Left ventricle myocardium inferior (tissue), 1 donor: Measurements from ENCODE around the gene SORCS2. TPM values are rescaled to one million over a fixed set of nuclear protein-coding genes. Genes with fewer than 3 reads are reported as not detected.

Experiments
- DNase-seq: peaks from one replicate; pipeline ENCODE4 v3.0.0-alpha.2; 2020
- H3K27ac ChIP-seq: fragments of 200-600 bp; replicated peaks from 2 replicates; pipeline ENCODE4 v1.8.0; 2021
- H3K27me3 ChIP-seq: fragments of 200-600 bp; 2 replicates; pipeline ENCODE4 v1.8.0; 2021; ENCODE audit warnings: low read depth
- H3K36me3 ChIP-seq: fragments of 200-600 bp; 2 replicates; pipeline ENCODE4 v1.8.0; 2021
- H3K4me1 ChIP-seq: fragments of 200-600 bp; 2 replicates; pipeline ENCODE4 v1.8.0; 2021
- H3K4me3 ChIP-seq: fragments of 200-600 bp; 2 replicates; pipeline ENCODE4 v1.8.0; 2021; ENCODE audit warnings: mild to moderate bottlenecking, moderate library complexity
- H3K9me3 ChIP-seq: fragments of 200-600 bp; replicated peaks from 2 replicates; pipeline ENCODE4 v1.8.0; 2021
- intact Hi-C: fragments of 100-400 bp; cut with micrococcal nuclease; formaldehyde crosslinking; loops from one replicate; pipeline ENCODE4 v1.11.0; 2022
- total RNA-seq: library from RNA; stranded (reverse); fragmentation: NEBNext Ultra II Directional; extraction: Animal tissue kit (Norgen Biotek cat#: 25700); gene quantifications from one replicate; pipeline ENCODE4 v1.2.1, GENCODE V29; 2021
- TF ChIP-seq, protein P1 (sequence below): fragments of 200-600 bp; IDR thresholded peaks from 2 replicates; pipeline ENCODE4 v1.8.0; 2021; ENCODE audit warnings: antibody characterized with exemption, mild to moderate bottlenecking, borderline replicate concordance
- donor health status: DM: no; HTN: yes; CAD: no; lungs with severe emphysema.

Gene SORCS2
- total RNA-seq, 1 donor from 2014 or later, result 1.2 TPM

DNA sequence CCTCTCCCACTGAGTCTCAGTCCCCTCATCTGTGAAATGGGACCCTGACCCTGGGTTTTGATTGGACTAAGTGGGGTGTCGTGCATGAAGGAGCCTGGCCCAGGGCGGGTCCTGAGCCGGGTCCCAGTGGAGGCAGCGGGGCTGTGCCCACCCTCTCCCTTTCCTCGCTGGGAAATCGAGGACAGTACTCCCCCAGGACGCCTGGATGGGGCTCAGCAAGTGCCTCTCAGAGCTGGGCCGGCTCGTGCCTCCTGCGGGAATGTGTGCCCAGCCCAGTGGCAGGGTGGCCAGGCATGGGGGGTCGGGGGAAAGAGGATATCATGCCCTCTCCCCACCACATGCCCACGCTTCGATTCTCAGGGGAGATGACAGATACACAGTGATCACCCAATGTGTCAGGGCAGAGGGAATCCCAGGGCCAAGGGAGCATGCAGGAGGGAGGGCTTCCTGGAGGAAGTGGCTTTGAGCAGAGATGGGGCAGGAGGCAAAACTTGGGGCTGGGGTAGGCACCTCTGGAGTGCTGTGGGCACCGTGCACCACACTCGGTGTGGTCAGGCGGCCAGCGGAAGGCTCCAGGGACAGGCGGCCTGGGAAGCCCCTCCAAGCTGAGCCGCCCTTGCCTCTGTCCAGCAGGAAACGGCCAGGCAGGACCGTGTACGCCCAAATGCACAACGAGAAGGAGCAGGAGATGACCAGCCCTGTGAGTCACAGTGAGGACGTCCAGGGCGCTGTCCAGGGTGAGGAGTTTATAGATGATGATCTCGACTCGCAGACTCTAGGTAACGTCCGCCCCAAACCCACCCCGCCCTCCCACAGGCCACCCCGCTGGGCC is 544.3 kb downstream of the SORCS2 start:
- TF ChIP-seq, protein P1, sequence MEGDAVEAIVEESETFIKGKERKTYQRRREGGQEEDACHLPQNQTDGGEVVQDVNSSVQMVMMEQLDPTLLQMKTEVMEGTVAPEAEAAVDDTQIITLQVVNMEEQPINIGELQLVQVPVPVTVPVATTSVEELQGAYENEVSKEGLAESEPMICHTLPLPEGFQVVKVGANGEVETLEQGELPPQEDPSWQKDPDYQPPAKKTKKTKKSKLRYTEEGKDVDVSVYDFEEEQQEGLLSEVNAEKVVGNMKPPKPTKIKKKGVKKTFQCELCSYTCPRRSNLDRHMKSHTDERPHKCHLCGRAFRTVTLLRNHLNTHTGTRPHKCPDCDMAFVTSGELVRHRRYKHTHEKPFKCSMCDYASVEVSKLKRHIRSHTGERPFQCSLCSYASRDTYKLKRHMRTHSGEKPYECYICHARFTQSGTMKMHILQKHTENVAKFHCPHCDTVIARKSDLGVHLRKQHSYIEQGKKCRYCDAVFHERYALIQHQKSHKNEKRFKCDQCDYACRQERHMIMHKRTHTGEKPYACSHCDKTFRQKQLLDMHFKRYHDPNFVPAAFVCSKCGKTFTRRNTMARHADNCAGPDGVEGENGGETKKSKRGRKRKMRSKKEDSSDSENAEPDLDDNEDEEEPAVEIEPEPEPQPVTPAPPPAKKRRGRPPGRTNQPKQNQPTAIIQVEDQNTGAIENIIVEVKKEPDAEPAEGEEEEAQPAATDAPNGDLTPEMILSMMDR, result no peak
- intact Hi-C loops, result no loop called here
- DNase-seq, result peak; percentile 11
- no peaks in the 10 kb centered on the region for H3K4me1 ChIP-seq
- H3K27ac ChIP-seq, result no peak overlapping the region
- H3K9me3 ChIP-seq, result no peaks in the 10 kb centered on the region
- H3K27me3 ChIP-seq, result peaks cover 8% of the 10 kb centered on the region
- H3K36me3 ChIP-seq, result no peaks in the 10 kb centered on the region
- no peak overlapping the region for H3K4me3 ChIP-seq

DNA sequence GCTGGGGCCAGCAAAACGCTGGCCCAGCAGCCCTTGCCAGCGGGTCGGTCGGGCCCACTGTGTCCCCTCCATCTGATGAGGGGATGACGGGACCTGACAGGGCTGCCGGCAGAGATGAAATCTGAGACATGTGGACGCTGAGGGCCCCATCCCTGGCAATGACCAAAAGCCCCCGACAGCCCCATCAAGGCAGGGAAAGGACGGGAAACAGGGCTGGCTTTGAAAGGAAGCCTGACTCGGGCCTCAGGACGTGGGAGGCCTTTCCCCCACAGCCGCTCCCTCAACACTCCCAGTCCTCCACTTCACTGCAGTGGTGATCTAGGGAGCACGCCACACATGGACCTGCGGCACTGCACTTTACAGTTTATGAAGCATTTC is 544.9 kb downstream of the SORCS2 start:
- TF ChIP-seq, protein P1, result no peak
- Histone ChIP-seq H3K4me3 (no peak overlapping the region), H3K9me3 (no peaks in the 10 kb centered on the region), H3K27me3 (peaks cover 8% of the 10 kb centered on the region), H3K36me3 (no peaks in the 10 kb centered on the region), H3K4me1 (no peaks in the 10 kb centered on the region), H3K27ac (no peak overlapping the region)
- intact Hi-C loops, result no loop called here
- peak; percentile 4 for DNase-seq

DNA sequence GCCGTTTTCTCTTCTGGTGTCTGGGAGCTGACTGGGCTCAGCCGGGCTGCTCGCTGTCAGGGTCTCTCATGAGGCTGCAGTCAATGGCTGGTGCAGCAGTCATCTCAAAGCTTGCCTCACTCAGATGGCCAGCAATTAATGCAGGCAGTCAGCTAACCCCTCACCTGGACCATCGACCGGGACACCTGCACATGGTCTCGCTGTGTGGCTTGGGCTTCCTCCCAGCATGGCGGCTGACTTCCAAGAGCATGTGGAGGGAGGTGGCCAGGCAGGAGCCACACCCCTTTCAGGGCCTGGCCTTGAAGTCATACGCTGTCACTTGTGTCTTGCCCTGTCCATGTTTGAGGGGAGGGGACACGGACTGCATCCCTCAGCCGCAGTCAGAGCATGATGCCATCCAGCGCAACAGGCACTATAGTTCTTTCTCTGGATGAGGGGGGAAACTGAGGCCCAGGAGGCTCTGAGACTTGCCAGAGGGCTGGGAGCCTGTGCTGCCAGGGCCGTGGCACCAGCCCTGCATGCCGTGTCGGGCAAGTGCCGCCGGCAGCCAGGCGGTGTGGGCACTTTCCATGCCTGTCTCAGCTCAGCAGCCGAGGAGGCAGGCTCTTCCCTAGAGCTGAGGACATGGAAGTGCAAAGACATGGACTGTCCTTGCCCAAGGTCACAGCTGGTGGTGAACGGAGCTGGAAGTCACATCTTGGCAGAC is 545.6 kb downstream of the SORCS2 start:
- TF ChIP-seq, protein P1, result no peak
- Histone ChIP-seq H3K9me3 (no peaks in the 10 kb centered on the region), H3K27ac (no peak overlapping the region), H3K27me3 (peaks cover 8% of the 10 kb centered on the region), H3K36me3 (no peaks in the 10 kb centered on the region), H3K4me1 (no peaks in the 10 kb centered on the region), H3K4me3 (no peak overlapping the region)
- intact Hi-C loops, result no loop called here
- DNase-seq, result peak; percentile 2

DNA sequence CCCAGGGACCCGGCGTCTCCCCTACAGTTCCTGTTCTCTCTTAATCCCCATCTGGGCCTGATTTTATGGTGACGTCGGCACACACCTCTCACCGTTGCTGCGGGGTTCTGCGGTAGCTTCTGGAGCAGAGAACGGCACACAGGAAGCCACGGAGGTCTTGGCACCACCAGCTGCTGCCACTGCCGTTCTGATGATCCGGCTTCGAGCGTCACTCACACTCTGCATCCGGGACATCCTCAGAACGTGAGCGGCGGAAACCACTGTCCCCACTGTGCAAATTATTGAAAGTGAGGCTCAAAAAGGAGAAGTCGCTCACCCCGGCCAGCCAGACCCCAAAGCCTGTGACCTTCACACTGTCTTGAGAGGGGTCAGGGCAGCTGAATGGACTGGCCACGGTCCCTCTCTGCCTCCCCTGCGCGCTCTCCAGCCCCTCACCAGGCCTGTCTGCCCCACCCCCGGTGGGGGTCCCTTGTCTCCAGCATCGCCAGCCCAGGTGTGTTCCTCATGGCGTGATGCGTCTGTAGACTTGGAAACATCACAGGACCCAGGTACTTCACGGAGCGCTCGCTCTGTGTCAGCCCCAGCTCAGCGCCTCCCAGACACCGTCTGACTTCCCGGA is 546.2 kb downstream of the SORCS2 start:
- Histone ChIP-seq H3K9me3 (no peaks in the 10 kb centered on the region), H3K4me1 (no peaks in the 10 kb centered on the region), H3K36me3 (no peaks in the 10 kb centered on the region), H3K4me3 (no peak overlapping the region), H3K27ac (no peak overlapping the region), H3K27me3 (peaks cover 8% of the 10 kb centered on the region)
- TF ChIP-seq, protein P1, result no peak
- intact Hi-C loops, result no loop called here
- peak; percentile 7 for DNase-seq

DNA sequence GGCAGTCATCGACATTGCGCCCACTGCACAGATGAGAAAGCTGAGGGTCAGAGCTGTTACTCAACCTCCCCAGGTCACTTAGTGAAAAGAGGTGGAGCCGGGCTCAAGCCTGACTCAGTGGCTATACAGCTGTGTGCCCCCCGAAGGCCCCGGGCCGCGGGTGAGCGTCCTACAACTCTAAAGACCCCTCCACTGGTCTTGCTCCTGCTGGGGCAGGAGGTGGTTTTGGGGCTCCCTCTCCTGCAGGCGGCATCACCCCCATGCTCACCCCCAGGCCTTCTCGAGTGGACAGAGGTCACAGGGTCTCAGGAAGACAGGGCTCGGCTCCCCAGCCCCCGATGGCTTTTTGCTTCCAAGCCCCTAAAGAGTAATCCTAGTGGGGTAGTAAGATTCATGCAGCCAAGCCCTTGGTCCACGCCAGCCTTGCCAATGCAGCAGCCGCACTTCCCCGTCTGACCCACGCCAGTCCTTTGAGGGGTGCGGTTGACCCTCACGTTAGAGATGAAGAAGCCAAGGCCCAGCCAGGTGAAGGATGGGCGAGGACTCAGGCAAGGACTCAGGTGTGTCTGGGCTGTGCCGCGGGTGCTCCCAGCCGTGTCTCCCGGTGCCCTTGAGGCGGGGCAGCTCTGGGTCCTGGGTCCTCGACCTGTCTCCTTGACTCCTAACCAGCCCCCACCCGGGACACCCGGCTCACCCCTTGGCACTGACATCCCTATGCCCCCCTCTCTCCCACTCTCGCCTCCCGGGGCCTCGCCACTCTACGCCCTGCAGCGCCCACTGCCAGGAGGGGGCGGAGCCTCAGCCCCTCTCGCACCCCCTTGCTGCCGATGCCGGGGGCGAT is 547.0 kb downstream of the SORCS2 start:
- no peak overlapping the region for H3K4me3 ChIP-seq
- TF ChIP-seq, protein P1, result no peak
- DNase-seq, result peak; percentile 11

More for the DNA sequence above, 547.0 kb downstream of the SORCS2 start:
- Histone ChIP-seq H3K27me3 (peaks cover 8% of the 10 kb centered on the region), H3K4me1 (no peaks in the 10 kb centered on the region), H3K36me3 (no peaks in the 10 kb centered on the region), H3K27ac (no peak overlapping the region), H3K9me3 (no peaks in the 10 kb centered on the region)
- intact Hi-C loops, result no loop called here
